Testis (tissue), 3 donors: ENCODE results near the gene NRXN3. TPM values are rescaled to one million over a fixed set of nuclear protein-coding genes. Genes with fewer than 3 reads are reported as not detected.

Experiments
- DNase-seq: peaks from one replicate; pipeline ENCODE4 v3.0.0-alpha.2; 2019
- H3K27ac ChIP-seq, 2 donors: fragments of 200-600 bp; sonication (generic); one replicate each; pipeline ENCODE4 v1.5.1; 2019
- H3K27me3 ChIP-seq: fragments of 200-600 bp; sonication (generic); one replicate; pipeline ENCODE4 v1.5.1; 2019
- H3K36me3 ChIP-seq: fragments of 200-600 bp; sonication (generic); one replicate; pipeline ENCODE4 v1.5.1; 2017; ENCODE audit warnings: low read depth; ENCODE audit errors: missing control alignments
- H3K4me1 ChIP-seq: fragments of 200-600 bp; sonication (generic); one replicate; pipeline ENCODE4 v1.5.1; 2019
- H3K4me3 ChIP-seq, 2 donors: fragments of 200-600 bp; sonication (generic); one replicate each; pipeline ENCODE4 v1.5.1; 2017 to 2019
- H3K9me3 ChIP-seq: fragments of 200-600 bp; sonication (generic); one replicate; pipeline ENCODE4 v1.5.1; 2017
- POLR2A ChIP-seq: fragments of 450-650 bp; IDR thresholded peaks from one replicate; pipeline ENCODE4 v1.6.1; 2017; ENCODE audit warnings: antibody characterized with exemption, mild to moderate bottlenecking, moderate library complexity
- WGBS, 2 donors: methylation state at CpG; one replicate each; pipeline ENCODE4 v1.1.5; 2018; 5-methylcytosine and 5-hydroxymethylcytosine counted together
- intact Hi-C: fragments of 100-400 bp; cut with DNase I; formaldehyde crosslinking; loops from one replicate; pipeline ENCODE4 v1.15.1; 2023; ENCODE audit warnings: low total_unique reads
- polyA plus RNA-seq: library from polyadenylated mRNA; stranded (reverse); fragments of 350-450 nt; fragmentation: Illumina TruSeq; extraction: RNeasy Lipid Tissue Mini Kit (QIAGEN cat#74804); gene quantifications from one replicate; pipeline ENCODE4 v1.2.3, GENCODE V29; 2014; ENCODE audit warnings: low read depth, low replicate concordance; ENCODE audit not compliant: insufficient read depth
- total RNA-seq, 2 donors: library from RNA; depleted of rRNA; stranded (reverse); fragments of >200 nt; gene quantifications; one replicate each; pipeline ENCODE4 v1.2.3, GENCODE V29; 2016
- TF ChIP-seq, protein P1 (sequence below), 3 experiments: fragments of 450-650 bp in 2 of 3; fragments of 200-600 bp in 1 of 3; sonication (generic) in 1 of 3; IDR thresholded peaks; one replicate each; pipeline ENCODE4 v1.5.1; 2016 to 2019; ENCODE audit warnings: antibody characterized with exemption in 3 of 3, mild to moderate bottlenecking in 2 of 3, moderate library complexity in 1 of 3

The NRXN3 gene
- total and polyA plus RNA-seq, 3 donors from 2014 or later = 3.5 to 8.0 (median 3.9) TPM

DNA sequence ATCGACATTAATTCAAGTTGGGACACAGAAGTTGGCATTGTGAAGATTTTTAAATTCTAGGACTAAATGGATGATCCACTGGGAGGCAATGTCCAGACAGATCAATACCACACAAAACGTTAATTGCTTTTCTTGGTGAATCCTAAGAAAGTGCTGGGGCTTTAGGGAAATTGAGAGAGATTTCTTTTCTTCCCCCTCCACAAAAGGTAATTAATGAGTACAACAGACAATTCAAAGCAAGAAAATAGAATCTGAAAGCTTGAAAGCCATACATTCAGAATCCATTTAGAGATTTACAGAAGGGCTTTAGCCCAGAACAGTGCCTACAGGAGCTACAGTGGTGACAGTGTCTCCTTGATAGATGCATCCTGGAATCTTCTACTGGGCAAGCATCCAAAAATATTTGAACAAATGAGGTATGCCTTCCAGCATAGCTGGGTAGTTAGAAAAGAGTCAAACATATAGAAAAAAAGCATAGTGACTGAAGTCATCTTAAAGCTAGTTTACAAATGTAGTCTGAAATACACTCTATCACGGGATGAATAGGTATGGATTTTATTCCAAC is 1323.0 kb downstream of the NRXN3 start:
- H3K4me3 ChIP-seq = no peak overlapping the region
- no peak for DNase-seq
- H3K9me3 ChIP-seq = no peaks in the 10 kb centered on the region
- H3K27ac ChIP-seq = no peak overlapping the region
- WGBS, 2 donors = 87 to 91% methylated on average over 3 of the region's 3 CpGs
- no peaks in the 10 kb centered on the region for H3K27me3 ChIP-seq
- H3K36me3 ChIP-seq = no peaks in the 10 kb centered on the region
- TF ChIP-seq POLR2A = no peak
- TF ChIP-seq, protein P1, sequence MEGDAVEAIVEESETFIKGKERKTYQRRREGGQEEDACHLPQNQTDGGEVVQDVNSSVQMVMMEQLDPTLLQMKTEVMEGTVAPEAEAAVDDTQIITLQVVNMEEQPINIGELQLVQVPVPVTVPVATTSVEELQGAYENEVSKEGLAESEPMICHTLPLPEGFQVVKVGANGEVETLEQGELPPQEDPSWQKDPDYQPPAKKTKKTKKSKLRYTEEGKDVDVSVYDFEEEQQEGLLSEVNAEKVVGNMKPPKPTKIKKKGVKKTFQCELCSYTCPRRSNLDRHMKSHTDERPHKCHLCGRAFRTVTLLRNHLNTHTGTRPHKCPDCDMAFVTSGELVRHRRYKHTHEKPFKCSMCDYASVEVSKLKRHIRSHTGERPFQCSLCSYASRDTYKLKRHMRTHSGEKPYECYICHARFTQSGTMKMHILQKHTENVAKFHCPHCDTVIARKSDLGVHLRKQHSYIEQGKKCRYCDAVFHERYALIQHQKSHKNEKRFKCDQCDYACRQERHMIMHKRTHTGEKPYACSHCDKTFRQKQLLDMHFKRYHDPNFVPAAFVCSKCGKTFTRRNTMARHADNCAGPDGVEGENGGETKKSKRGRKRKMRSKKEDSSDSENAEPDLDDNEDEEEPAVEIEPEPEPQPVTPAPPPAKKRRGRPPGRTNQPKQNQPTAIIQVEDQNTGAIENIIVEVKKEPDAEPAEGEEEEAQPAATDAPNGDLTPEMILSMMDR (IDR thresholded peaks at IDR 0.05) = no peak
- no peaks in the 10 kb centered on the region for H3K4me1 ChIP-seq
- intact Hi-C loops = no loop called here

DNA sequence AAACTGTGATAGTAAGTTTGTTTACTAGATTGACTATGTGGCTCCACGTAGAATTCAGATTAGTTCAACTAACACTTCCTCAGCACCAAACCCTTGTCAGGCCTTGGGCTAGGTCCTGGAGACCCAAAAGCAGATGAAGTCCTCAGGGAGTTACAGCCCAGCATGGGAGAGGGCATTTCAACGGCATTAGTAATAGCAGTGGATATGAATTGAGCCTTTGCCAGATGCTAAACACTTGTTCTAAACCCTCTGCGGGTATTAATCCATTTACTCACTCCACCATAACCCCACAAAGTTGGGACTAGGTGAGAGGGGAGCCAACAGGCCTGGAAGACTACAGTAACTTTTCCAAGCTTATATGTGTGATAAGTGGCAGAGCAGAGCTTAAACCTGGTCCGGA is 1326.5 kb downstream of the NRXN3 start:
- Histone ChIP-seq H3K36me3 (no peaks in the 10 kb centered on the region), H3K9me3 (no peaks in the 10 kb centered on the region), H3K27me3 (no peaks in the 10 kb centered on the region), H3K4me1 (no peaks in the 10 kb centered on the region), H3K27ac (no peak overlapping the region), H3K4me3 (no peak overlapping the region)
- intact Hi-C loops = no loop called here
- DNase-seq = no peak
- TF ChIP-seq, protein P1 (IDR thresholded peaks at IDR 0.05) = no peak
- no peak for TF ChIP-seq POLR2A
- WGBS, 2 donors = 80 to 94% methylated on average over 4 of the region's 4 CpGs

DNA sequence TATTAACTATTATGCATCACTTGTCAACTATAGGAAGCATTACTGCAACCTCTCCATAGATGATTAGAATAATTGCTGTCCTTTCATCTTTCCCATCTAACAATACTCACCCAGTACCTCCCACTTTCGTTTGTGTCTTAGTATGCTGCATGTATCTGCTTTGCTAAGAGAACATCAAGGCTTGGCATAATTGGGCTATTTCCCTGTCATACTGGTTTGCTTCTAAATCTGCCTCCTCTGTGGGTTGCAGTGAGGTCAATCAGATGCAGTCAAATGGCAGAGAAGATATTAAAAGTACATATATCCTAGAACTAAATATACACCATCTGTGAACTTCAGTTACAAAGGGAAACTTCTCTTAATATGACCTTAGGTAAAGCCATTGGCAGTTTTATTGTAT is 1330.3 kb downstream of the NRXN3 start:
- Histone ChIP-seq H3K27me3 (no peaks in the 10 kb centered on the region), H3K27ac (no peak overlapping the region), H3K9me3 (no peaks in the 10 kb centered on the region), H3K4me1 (no peaks in the 10 kb centered on the region), H3K4me3 (no peak overlapping the region), H3K36me3 (no peaks in the 10 kb centered on the region)
- TF ChIP-seq POLR2A = no peak
- TF ChIP-seq, protein P1 (IDR thresholded peaks at IDR 0.05) = no peak
- WGBS, 2 donors = 55 to 63% methylated on average over 1 of the region's 1 CpG
- no peak for DNase-seq
- intact Hi-C loops = no loop called here

DNA sequence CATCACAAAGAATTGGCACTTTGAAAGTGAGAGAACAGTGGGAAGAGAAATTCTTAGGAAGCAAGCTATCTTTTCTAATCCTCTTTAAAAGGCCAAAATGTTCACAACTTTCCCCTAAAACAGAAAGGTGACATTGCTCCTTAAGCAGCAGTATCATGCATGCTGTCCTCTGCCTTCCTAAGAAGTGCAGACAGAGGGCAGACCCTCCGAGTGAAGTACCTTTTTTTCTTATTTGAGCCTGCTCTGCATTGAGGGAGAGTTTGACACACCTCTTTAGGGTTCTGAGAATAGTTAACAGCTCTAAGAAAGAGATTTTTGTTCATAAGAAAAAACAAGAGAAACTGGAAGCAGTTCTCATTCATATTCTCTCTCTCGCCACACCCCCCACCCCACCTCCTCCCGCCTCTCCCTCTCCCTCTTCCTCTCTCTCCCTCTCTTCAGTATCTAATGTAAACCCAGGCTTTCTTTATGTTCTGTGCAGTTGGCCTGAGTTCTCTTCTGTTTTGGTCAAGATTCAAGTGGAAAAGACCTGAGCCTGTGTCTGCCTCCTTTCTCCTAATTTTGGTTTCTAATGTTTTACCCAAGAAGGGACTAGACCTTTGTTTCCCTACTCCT is 1332.1 kb downstream of the NRXN3 start:
- H3K4me3 ChIP-seq = no peak overlapping the region
- H3K9me3 ChIP-seq = no peaks in the 10 kb centered on the region
- no peak for TF ChIP-seq POLR2A
- TF ChIP-seq, protein P1 (IDR thresholded peaks at IDR 0.05) = no peak
- no peaks in the 10 kb centered on the region for H3K27me3 ChIP-seq
- H3K4me1 ChIP-seq = no peaks in the 10 kb centered on the region
- 73 to 76% methylated on average over 3 of the region's 3 CpGs for WGBS, 2 donors
- DNase-seq = no peak
- H3K27ac ChIP-seq = no peak overlapping the region
- intact Hi-C loops = no loop called here
- no peaks in the 10 kb centered on the region for H3K36me3 ChIP-seq

DNA sequence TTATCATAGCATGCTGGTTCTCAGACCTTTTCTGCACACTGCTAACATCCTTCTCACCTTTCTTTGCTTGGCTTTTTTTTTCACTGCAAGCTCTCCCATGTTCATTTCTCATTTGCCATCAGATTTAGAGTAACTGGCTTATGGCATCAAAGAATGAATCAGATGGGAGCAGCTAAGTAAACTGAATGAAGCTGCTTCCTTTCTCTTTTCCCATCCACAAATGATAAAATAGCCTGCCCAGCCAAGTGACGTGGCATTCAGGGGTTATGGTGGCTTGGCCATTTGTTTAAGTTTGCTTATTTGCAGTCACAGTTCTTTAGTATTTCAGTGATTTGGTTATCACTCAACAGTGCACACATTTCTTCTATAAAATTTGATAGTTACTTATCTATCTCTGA is 1332.6 kb downstream of the NRXN3 start:
- Histone ChIP-seq H3K27ac (no peak overlapping the region), H3K4me1 (no peaks in the 10 kb centered on the region), H3K9me3 (no peaks in the 10 kb centered on the region), H3K36me3 (no peaks in the 10 kb centered on the region), H3K4me3 (no peak overlapping the region), H3K27me3 (no peaks in the 10 kb centered on the region)
- 78 to 89% methylated on average over 1 of the region's 1 CpG for WGBS, 2 donors
- intact Hi-C loops = no loop called here
- TF ChIP-seq, protein P1 (IDR thresholded peaks at IDR 0.05) = no peak
- no peak for TF ChIP-seq POLR2A
- no peak for DNase-seq
